Measurements from ENCODE around the gene RRAGD. TPM values are rescaled to one million over a fixed set of nuclear protein-coding genes. Genes with fewer than 3 reads are reported as not detected.

Gene RRAGD, protein sequence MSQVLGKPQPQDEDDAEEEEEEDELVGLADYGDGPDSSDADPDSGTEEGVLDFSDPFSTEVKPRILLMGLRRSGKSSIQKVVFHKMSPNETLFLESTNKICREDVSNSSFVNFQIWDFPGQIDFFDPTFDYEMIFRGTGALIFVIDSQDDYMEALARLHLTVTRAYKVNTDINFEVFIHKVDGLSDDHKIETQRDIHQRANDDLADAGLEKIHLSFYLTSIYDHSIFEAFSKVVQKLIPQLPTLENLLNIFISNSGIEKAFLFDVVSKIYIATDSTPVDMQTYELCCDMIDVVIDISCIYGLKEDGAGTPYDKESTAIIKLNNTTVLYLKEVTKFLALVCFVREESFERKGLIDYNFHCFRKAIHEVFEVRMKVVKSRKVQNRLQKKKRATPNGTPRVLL
- 10 to 100 TPM; 19.4 to 22.7 TPM for total RNA-seq

DNA sequence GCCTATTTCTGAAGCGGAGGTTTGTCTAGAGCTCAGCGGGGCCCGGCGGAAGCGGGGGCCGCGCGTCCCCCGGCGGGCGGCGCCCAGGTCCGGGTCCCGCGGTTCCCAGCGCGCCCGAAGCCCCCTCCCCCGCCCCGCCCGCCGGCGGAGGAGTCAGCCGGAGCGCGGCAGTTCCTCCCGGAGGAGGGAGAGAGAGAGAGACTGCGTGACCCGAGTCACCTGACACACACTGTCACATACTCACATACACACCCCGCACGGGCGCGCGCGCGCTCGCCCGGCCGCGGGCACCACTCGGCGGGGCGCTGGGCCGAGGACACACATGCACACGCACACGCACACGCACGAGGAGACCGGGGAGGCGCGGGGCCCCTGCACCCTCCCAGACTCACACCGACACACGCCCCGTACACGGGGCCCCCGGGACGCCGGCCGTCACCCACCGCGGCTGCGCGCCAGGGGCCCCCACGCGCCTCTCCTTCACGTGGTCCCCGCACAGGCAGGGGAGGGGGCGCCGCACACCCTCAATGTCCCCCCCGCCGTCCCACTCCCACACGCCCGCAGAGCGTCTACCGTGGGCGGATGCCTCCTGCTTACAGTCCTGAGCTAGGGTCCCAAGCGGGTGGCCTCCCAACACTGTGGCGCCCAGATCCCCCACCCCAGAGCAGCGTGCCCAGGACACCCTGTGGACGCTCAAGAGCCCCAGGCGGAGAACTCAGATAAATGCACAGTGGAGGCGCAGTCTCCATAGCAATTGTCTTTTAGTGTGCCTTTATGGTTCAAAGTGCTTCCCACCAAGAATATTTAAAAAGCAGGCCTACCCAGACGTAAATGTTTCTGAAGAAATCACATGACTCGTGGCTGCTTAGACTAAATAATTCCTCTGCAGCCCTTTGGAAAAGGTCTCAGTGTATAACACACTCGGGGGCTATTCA is at the start of gene RRAGD:
TSS of gene RRAGD (minus strand) at position 203 of the 935 bp plus-strand sequence. CDS start 280 bp downstream, outside the sequence.
- peak; percentile 77 for DNase-seq (ENCODE audit: low spot score)
- H3K36me3 ChIP-seq, result no peaks in the 10 kb centered on the region
- no peaks in the 10 kb centered on the region for H3K9me3 ChIP-seq
- H3K4me3 ChIP-seq, result peak within 1 kb of the TSS; percentile 79 to 82
- TF ChIP-seq POLR2AphosphoS5 (IDR thresholded peaks at IDR 0.05) (peak; percentile 10), POLR2A (IDR thresholded peaks at IDR 0.05) (peak; percentile 67)
- TF ChIP-seq, protein P1, sequence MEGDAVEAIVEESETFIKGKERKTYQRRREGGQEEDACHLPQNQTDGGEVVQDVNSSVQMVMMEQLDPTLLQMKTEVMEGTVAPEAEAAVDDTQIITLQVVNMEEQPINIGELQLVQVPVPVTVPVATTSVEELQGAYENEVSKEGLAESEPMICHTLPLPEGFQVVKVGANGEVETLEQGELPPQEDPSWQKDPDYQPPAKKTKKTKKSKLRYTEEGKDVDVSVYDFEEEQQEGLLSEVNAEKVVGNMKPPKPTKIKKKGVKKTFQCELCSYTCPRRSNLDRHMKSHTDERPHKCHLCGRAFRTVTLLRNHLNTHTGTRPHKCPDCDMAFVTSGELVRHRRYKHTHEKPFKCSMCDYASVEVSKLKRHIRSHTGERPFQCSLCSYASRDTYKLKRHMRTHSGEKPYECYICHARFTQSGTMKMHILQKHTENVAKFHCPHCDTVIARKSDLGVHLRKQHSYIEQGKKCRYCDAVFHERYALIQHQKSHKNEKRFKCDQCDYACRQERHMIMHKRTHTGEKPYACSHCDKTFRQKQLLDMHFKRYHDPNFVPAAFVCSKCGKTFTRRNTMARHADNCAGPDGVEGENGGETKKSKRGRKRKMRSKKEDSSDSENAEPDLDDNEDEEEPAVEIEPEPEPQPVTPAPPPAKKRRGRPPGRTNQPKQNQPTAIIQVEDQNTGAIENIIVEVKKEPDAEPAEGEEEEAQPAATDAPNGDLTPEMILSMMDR (IDR thresholded peaks at IDR 0.05), result peak in 1 of 4 experiments; percentile 2
- intact Hi-C loops (cut with DNase I), result no loop called here
- H3K27me3 ChIP-seq (replicated peaks; ENCODE audit: insufficient read depth), result no peaks in the 10 kb centered on the region
- H3K27ac ChIP-seq, result peak within 1 kb of the TSS; percentile 77 to 84
- no peaks in the 10 kb centered on the region for H3K4me1 ChIP-seq (replicated peaks)
- 1% methylated on average over 66 of the region's 85 CpGs for WGBS

DNA sequence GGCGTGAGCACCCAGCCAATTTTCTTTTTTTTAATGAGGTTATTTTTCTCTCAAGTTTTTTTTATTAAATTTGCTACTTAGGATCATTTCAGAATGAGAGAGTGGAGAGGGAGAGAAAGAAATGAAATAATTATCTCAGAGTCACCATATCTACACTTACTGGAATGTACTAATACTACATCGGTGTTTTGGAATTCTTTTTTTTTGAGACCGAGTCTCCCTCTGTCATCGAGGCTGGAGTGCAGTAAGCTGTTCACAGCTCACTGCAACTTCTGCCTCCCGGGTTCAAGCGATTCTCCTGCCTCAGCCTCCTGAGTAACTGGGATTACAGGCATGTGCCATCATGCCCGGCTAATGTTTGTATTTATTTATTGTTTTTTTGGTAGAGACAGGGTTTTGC is 48.6 kb upstream of the RRAGD start:
- Histone ChIP-seq H3K4me1 (replicated peaks) (no peaks in the 10 kb centered on the region), H3K9me3 (no peaks in the 10 kb centered on the region), H3K27me3 (replicated peaks; ENCODE audit: insufficient read depth) (no peaks in the 10 kb centered on the region), H3K4me3 (no peak overlapping the region), H3K27ac (no peak overlapping the region), H3K36me3 (no peaks in the 10 kb centered on the region)
- intact Hi-C loops (cut with DNase I), result no loop called here
- TF ChIP-seq, protein P1 (IDR thresholded peaks at IDR 0.05), result no peak
- no peak for TF ChIP-seq POLR2AphosphoS5 (IDR thresholded peaks at IDR 0.05)
- TF ChIP-seq POLR2A (IDR thresholded peaks at IDR 0.05), result no peak
- no peak for DNase-seq (ENCODE audit: low spot score)
- WGBS, result 79% methylated on average over 7 of the region's 7 CpGs

DNA sequence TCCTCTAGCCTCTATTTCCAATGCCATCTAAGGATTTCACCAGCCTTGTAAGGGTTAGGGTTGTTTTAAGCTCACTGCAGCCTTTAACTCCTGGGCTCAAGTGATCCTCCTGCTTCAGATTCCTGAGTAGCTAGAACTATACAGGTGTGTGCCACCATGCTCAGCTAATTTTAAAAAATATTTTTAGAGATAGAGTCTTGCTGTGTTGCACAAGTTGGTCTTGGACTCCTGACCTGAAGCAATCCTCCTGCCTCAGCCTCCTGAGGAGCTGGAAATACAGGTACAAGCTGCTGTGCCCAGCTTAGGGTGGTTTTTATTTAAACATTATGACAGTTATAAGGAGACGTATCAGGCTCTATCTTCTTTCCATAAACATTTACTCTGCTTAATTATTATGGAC is 47.4 kb upstream of the RRAGD start:
- TF ChIP-seq POLR2A (IDR thresholded peaks at IDR 0.05) (no peak), POLR2AphosphoS5 (IDR thresholded peaks at IDR 0.05) (no peak)
- TF ChIP-seq, protein P1 (IDR thresholded peaks at IDR 0.05), result no peak
- WGBS, result 61% methylated on average over 1 of the region's 1 CpG
- Histone ChIP-seq H3K4me3 (no peak overlapping the region), H3K27ac (no peak overlapping the region), H3K27me3 (replicated peaks; ENCODE audit: insufficient read depth) (no peaks in the 10 kb centered on the region), H3K36me3 (no peaks in the 10 kb centered on the region), H3K9me3 (no peaks in the 10 kb centered on the region), H3K4me1 (replicated peaks) (no peaks in the 10 kb centered on the region)
- intact Hi-C loops (cut with DNase I), result no loop called here
- DNase-seq (ENCODE audit: low spot score), result no peak

DNA sequence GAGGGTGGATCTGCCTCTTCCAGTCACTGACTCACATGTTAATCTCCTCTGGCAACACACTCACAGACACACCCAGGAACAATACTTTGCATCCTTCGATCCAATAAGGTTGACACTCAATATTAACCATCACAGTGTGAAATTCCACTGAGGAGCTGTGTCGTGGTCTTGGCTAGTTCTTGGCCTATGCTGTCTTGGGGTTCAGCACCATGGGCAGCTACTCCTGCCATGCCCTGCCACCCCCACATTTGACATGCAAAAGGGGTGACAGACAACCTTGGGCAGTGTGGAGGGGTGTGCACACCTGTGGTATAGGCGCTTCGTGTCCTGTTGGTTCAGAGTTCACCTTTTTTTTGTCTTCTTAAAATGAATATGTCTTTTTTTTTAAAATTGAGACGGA is 46.6 kb upstream of the RRAGD start:
- H3K4me1 ChIP-seq (replicated peaks), result no peaks in the 10 kb centered on the region
- TF ChIP-seq, protein P1 (IDR thresholded peaks at IDR 0.05), result no peak
- no peak for TF ChIP-seq POLR2AphosphoS5 (IDR thresholded peaks at IDR 0.05)
- TF ChIP-seq POLR2A (IDR thresholded peaks at IDR 0.05), result no peak
- WGBS, result 95% methylated on average over 5 of the region's 5 CpGs
- no peak overlapping the region for H3K27ac ChIP-seq
- no peak for DNase-seq (ENCODE audit: low spot score)
- intact Hi-C loops (cut with DNase I), result no loop called here
- no peak overlapping the region for H3K4me3 ChIP-seq
- no peaks in the 10 kb centered on the region for H3K27me3 ChIP-seq (replicated peaks; ENCODE audit: insufficient read depth)
- no peaks in the 10 kb centered on the region for H3K9me3 ChIP-seq
- H3K36me3 ChIP-seq, result no peaks in the 10 kb centered on the region

All from prostate gland (tissue), 2 donors.